DND-41 (cell line): ENCODE measurements around the gene KDM6B.

Experiments
- CTCF ChIP-seq: IDR thresholded peaks from 2 replicates; pipeline ENCODE4 v1.5.1; 2012; ENCODE audit warnings: borderline replicate concordance, low read length, moderate library complexity, mild to moderate bottlenecking; ENCODE audit not compliant: poor library complexity, severe bottlenecking; ENCODE audit errors: extremely low read depth
- EZH2 ChIP-seq: IDR thresholded peaks from 3 replicates; pipeline ENCODE4 v1.6.1; 2012; ENCODE audit warnings: borderline replicate concordance, low read depth, mild to moderate bottlenecking, moderate library complexity, low read length, inconsistent platforms; ENCODE audit not compliant: severe bottlenecking

GRCh38 chr17:7835814-7836595 lies 2.0 kb downstream of the KDM6B start:
- TF ChIP-seq EZH2 (no peak), CTCF (no peak)
